AG09319 (cell line): ENCODE measurements around the gene ZNF764.

Source experiments
- DNase-seq: peaks from one replicate; pipeline ENCODE4 v3.0.0-alpha.2; 2010; ENCODE audit warnings: low read depth; ENCODE audit errors: extremely low read depth
- TF ChIP-seq, protein P1 (sequence below): IDR thresholded peaks from 2 replicates; pipeline ENCODE4 v1.5.1; 2011; ENCODE audit warnings: low read depth, mild to moderate bottlenecking, inconsistent platforms, low read length, moderate library complexity

ZNF764 gene

DNA sequence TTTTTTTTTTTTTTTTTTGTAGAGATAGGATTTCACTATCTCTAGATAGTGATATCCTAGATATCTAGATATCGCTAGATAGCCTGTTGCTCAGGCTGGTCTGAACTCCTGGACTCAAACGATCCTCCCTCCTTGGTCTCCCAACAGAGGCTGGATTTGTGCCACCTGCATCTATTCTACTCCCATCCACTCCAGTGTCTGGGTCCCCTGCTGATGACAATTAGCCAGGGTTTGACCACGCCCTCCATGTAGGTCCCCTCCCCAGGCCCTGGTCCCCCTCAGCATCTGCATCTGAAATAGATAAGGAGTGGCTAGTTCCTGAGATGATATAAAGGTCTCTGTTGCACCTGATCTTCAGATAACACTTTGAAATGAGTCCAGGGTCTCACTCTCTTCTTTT, 11.1 kb upstream of the ZNF764 start:
- no peak for DNase-seq
- TF ChIP-seq, protein P1, sequence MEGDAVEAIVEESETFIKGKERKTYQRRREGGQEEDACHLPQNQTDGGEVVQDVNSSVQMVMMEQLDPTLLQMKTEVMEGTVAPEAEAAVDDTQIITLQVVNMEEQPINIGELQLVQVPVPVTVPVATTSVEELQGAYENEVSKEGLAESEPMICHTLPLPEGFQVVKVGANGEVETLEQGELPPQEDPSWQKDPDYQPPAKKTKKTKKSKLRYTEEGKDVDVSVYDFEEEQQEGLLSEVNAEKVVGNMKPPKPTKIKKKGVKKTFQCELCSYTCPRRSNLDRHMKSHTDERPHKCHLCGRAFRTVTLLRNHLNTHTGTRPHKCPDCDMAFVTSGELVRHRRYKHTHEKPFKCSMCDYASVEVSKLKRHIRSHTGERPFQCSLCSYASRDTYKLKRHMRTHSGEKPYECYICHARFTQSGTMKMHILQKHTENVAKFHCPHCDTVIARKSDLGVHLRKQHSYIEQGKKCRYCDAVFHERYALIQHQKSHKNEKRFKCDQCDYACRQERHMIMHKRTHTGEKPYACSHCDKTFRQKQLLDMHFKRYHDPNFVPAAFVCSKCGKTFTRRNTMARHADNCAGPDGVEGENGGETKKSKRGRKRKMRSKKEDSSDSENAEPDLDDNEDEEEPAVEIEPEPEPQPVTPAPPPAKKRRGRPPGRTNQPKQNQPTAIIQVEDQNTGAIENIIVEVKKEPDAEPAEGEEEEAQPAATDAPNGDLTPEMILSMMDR = no peak

DNA sequence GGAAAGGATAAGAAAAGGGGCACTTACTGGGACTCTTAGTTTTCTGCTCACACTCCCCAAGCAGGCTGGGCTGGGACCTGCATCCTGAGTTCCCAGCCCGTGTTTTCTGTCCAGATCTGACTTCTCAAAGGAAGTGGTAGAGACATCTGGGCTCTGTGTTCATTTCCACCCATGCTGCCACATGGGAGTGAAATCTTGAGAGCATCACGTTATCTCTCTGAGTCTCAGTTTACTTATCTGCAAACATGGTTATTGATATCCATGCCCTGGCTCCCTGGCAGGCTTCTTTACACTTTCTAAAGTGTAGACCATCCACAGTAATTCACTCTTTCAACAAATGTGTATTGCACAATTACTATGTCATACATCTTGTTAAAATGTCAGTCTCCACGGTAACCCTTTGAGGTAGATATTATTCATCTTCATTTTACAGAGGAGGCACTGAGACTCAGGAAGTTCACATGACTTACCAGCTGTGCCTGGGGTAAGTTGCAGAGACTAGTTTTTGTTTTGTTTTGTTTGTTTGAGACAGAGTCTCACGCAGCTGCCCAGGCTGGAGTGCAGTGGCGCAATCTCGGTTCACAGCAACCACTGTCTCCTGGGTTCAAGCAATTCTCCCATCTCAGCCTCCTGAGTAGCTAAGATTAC, 9.9 kb upstream of the ZNF764 start:
- peak; percentile 38 for DNase-seq
- TF ChIP-seq, protein P1 = no peak

DNA sequence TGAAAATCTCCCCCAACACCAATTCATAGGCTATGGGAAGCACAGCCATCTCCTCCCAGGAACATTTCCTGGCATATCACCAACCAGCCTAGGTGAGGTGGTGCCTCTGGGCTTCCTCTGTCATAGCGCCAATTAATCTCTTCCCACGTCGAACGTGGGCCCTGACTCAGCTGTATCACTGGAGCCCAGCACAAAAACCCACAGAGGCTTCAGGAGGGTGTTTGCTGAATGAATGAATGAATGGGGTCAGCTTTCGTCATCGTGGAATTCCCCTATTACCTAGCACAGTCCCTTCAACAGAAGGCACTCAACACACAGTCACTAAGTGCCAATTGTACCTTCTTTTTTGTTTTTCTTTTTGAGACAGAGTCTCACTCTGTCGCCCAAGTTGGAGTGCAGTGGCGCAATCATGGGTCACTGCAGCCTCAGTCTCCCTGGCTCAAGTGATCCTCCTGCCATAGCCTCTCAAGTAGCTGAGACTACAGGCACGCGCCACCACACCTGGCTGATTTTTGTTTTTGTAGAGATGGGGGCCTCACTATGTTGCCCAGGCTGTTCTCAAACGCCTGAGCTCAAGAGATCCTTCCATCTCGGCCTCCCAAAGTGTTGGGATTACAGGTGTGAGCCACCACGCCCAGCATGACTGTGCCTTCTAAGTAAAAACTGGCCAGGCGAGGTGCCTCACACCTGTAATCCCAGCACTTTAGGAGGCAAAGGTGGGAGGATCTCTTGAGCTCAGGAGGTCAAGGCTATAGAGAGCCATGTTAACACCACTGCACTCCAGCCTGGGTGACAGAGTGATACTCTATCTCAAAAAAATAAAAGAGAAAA, 9.2 kb upstream of the ZNF764 start:
- TF ChIP-seq, protein P1 = no peak

DNA sequence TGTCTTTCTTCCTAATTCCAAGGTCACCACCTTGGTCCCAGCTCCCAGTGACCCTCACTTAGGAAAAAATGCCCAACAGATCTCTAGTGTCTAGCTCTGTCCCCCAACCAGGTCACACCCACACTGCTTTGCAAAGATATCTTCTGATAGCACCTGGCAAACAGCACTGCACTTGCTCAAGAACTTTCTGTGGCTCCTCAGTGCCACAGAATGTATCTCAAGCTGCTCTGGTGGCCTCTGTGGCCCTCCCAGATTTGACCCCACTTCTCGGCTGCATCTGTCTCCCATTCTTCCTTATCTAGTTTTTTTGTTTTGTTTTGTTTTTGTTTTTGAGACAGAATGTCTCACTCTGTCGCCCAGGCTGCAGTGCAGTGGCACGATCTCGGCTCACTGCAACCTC, 8.4 kb upstream of the ZNF764 start:
- TF ChIP-seq, protein P1 = no peak
- DNase-seq = no peak

More for the DNA sequence above, 9.2 kb upstream of the ZNF764 start:
- DNase-seq = no peak

DNA sequence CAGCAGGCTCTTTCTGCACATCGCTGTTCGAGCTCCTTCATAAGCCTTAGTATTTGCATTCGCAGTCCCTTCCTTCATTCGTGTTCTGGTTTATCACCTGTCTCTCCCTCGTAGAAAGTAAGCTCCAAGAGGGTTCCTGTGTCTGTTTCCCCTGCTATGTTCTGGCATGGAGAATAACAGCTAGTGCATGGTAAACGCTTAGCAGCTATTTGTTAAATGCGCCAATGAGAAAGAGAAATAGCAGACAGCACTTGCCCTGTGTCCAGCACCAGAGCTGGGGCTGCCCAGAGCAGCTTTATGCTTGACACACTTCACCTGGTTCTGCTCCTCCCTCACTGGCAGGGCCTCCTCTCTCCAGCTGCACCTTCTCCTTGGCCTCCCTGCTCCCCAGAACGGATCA, 7.8 kb upstream of the ZNF764 start:
- TF ChIP-seq, protein P1 = no peak

DNA sequence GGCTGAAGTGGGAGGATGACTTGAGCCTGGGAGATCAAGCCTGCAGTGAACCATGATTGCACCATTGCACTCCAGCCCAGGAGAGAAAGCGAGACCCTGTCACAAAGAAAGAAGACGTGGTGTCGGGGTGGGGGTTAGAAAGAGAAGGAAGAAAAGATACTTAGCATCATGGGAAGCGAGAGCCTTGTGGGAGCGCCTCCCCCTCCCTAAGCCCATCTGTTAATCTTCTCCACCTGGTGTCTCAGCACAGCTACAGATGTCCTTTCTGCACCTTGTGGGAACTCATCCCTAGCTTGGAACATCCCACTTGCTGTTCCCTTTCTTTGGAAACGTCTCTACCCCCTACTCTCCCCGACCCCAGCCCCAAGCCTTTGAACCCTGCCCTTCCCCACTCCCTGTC, 7.4 kb upstream of the ZNF764 start:
- TF ChIP-seq, protein P1 = no peak
- no peak for DNase-seq

More for the DNA sequence above, 7.8 kb upstream of the ZNF764 start:
- DNase-seq = no peak

DNA sequence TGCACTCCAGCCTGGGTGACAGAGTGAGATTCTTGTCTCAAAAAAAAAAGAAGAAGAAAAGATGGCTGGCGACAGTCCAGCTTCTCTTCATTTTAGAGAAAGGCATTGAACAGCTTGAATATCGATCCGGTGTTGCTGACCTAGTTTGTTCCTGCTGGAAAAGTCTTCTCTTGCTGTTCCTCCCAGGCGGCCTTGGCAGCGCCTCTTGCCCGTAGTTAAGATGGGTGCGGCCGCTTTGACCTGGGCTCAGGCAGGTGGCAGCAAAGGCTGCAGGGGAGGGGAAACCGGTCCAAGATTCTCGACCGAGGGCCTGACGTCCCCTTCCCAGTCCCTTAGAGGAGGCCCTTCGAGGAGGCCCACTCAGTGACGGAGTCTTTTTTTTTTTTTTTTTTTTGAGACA, 3.8 kb upstream of the ZNF764 start:
- TF ChIP-seq, protein P1 = no peak
- DNase-seq = no peak
